ENCODE data around the gene PTGFRN.

PTGFRN gene

GRCh38 chr1:116997066-116997465 lies 87.3 kb downstream of the PTGFRN start:
- Histone ChIP-seq H3K4me3 (ENCODE audit: low read depth, low read length) (no peak overlapping the region), H3K9me3 (no peaks in the 10 kb centered on the region), H3K27me3 (no peaks in the 10 kb centered on the region), H3K4me1 (no peaks in the 10 kb centered on the region), H3K36me3 (no peaks in the 10 kb centered on the region)
- no peak for TF ChIP-seq CTCF (IDR thresholded peaks at IDR 0.05; ENCODE audit: low read depth, low read length)
- DNase-seq, result no peak

- TF ChIP-seq CTCF (IDR thresholded peaks at IDR 0.05; ENCODE audit: low read depth, low read length), result no peak
Observed at GRCh38 chr1:116997636-116998035, 87.9 kb downstream of the PTGFRN start.

GRCh38 chr1:116999596-116999995 lies 89.9 kb downstream of the PTGFRN start:
- no peaks in the 10 kb centered on the region for H3K36me3 ChIP-seq
- DNase-seq, result no peak
- H3K4me3 ChIP-seq (ENCODE audit: low read depth, low read length), result no peak overlapping the region
- H3K9me3 ChIP-seq, result no peaks in the 10 kb centered on the region
- H3K27me3 ChIP-seq, result no peaks in the 10 kb centered on the region
- no peaks in the 10 kb centered on the region for H3K4me1 ChIP-seq
- TF ChIP-seq CTCF (IDR thresholded peaks at IDR 0.05; ENCODE audit: low read depth, low read length), result no peak

More at GRCh38 chr1:116997636-116998035, 87.9 kb downstream of the PTGFRN start:
- no peaks in the 10 kb centered on the region for H3K36me3 ChIP-seq
- no peaks in the 10 kb centered on the region for H3K27me3 ChIP-seq
- no peak for DNase-seq
- H3K9me3 ChIP-seq, result no peaks in the 10 kb centered on the region
- H3K4me3 ChIP-seq (ENCODE audit: low read depth, low read length), result no peak overlapping the region
- no peaks in the 10 kb centered on the region for H3K4me1 ChIP-seq

GRCh38 chr1:117000142-117000541 lies 90.4 kb downstream of the PTGFRN start:
- no peak overlapping the region for H3K4me3 ChIP-seq (ENCODE audit: low read depth, low read length)
- H3K36me3 ChIP-seq, result no peaks in the 10 kb centered on the region
- no peak for DNase-seq
- TF ChIP-seq CTCF (IDR thresholded peaks at IDR 0.05; ENCODE audit: low read depth, low read length), result no peak
- no peaks in the 10 kb centered on the region for H3K4me1 ChIP-seq
- no peaks in the 10 kb centered on the region for H3K9me3 ChIP-seq
- no peaks in the 10 kb centered on the region for H3K27me3 ChIP-seq

GRCh38 chr1:117001254-117001927 lies 91.7 kb downstream of the PTGFRN start, which contains the start of gene CD101:
Gene CD101 (plus strand): TSS chr1:117001760. CDS start chr1:117001818, 58 bp downstream.
- Histone ChIP-seq H3K27me3 (no peaks in the 10 kb centered on the region), H3K4me1 (no peaks in the 10 kb centered on the region), H3K9me3 (no peaks in the 10 kb centered on the region), H3K4me3 (ENCODE audit: low read depth, low read length) (no peak within 1 kb of the TSS), H3K36me3 (no peaks in the 10 kb centered on the region)
- DNase-seq, result no peak
- TF ChIP-seq CTCF (IDR thresholded peaks at IDR 0.05; ENCODE audit: low read depth, low read length), result no peak

- H3K36me3 ChIP-seq, result no peaks in the 10 kb centered on the region
- no peak for TF ChIP-seq CTCF (IDR thresholded peaks at IDR 0.05; ENCODE audit: low read depth, low read length)
- H3K4me3 ChIP-seq (ENCODE audit: low read depth, low read length), result no peak overlapping the region
- H3K27me3 ChIP-seq, result no peaks in the 10 kb centered on the region
- no peaks in the 10 kb centered on the region for H3K4me1 ChIP-seq
- no peak for DNase-seq
- no peaks in the 10 kb centered on the region for H3K9me3 ChIP-seq
Observed at GRCh38 chr1:117003223-117003875, 93.6 kb downstream of the PTGFRN start.

Data from BE2C (cell line).